HEK293 (cell line): Measurements from ENCODE around the gene PPP2R3A.
A peak's percentile ranks its signal among the peaks of the same experiment; 100 is the strongest.

Experiments used
- CTCF ChIP-seq: fragments of 450-650 bp; formaldehyde crosslinking; IDR thresholded peaks from 2 replicates; pipeline ENCODE4 v1.5.1; 2016; ENCODE audit warnings: missing biosample characterization, missing genetic modification characterization
- KLF10 ChIP-seq: fragments of 450-650 bp; IDR thresholded peaks from 2 replicates; pipeline ENCODE4 v1.5.1; 2018; ENCODE audit warnings: missing biosample characterization, mild to moderate bottlenecking, missing genetic modification characterization
- ZNF274 ChIP-seq, 2 experiments: fragments of 200-500 bp in 1 of 2; fragments of 450-650 bp in 1 of 2; sonication (Bioruptor generic) in 1 of 2; formaldehyde crosslinking in 1 of 2; IDR thresholded peaks; 2 replicates each; pipeline versions ENCODE4 v1.5.1 to v1.6.1; 2014 to 2016; ENCODE audit warnings: borderline replicate concordance in 1 of 2, inconsistent platforms in 1 of 2, low read length in 1 of 2, missing biosample characterization in 1 of 2, missing genetic modification characterization in 1 of 2
- ZNF785 ChIP-seq: fragments of 450-650 bp; formaldehyde crosslinking; IDR thresholded peaks from 2 replicates; pipeline ENCODE4 v1.5.1; 2016; ENCODE audit warnings: missing biosample characterization, missing genetic modification characterization

GRCh38 chr3:136075218-136075808, 109.8 kb downstream of the PPP2R3A start:
- TF ChIP-seq KLF10 (tag by site-specific recombination): no peak
- peak; percentile 59 for TF ChIP-seq CTCF (tag by site-specific recombination)
- no peak for TF ChIP-seq ZNF785 (tag by site-specific recombination)
- no peak for TF ChIP-seq ZNF274 (IDR thresholded peaks at IDR 0.05; ENCODE audit: low read length)
- TF ChIP-seq ZNF274 (tag by site-specific recombination; IDR thresholded peaks at IDR 0.05; ENCODE audit: borderline replicate concordance): no peak
